K562 (cell line): ENCODE data around the gene BIK. TPM values are rescaled to one million over a fixed set of nuclear protein-coding genes. Genes with fewer than 3 reads are reported as not detected.

Source experiments
- AFF4 ChIP-seq: sonication (generic); formaldehyde crosslinking; IDR thresholded peaks from 2 replicates; pipeline ENCODE4 v1.8.0; 2023; ENCODE audit warnings: mild to moderate bottlenecking, missing genetic modification reagents
- BHLHE40 ChIP-seq: IDR thresholded peaks from 2 replicates; pipeline ENCODE4 v1.6.1; 2011; ENCODE audit warnings: low read length, improper control_type of control experiment
- EWSR1 ChIP-seq: fragments of 450-650 bp; IDR thresholded peaks from 2 replicates; pipeline ENCODE4 v1.6.1; 2018; ENCODE audit warnings: borderline replicate concordance, mild to moderate bottlenecking, low read depth, moderate library complexity; ENCODE audit not compliant: partially characterized antibody
- FOXK1 ChIP-seq: sonication (generic); formaldehyde crosslinking; IDR thresholded peaks from 2 replicates; pipeline ENCODE4 v1.8.0; 2022; ENCODE audit warnings: missing genetic modification reagents, mild to moderate bottlenecking, borderline replicate concordance
- TCFL5 ChIP-seq: fragments of 250-450 bp; sonication (Bioruptor Pico); conservative IDR thresholded peaks from 2 replicates; pipeline ENCODE4 v1.6.1; 2021; ENCODE audit warnings: mild to moderate bottlenecking, moderate library complexity, matching md5 sums
- TEAD1 ChIP-seq, 2 experiments: fragments of 450-650 bp in 1 of 2; sonication (generic) in 1 of 2; formaldehyde crosslinking; IDR thresholded peaks; 2 replicates each; pipeline versions ENCODE4 v1.4.0 to v1.8.0; 2020 to 2022; ENCODE audit warnings: mild to moderate bottlenecking in 2 of 2, missing genetic modification reagents in 1 of 2
- ZNF592 ChIP-seq: fragments of 450-650 bp; IDR thresholded peaks from 2 replicates; pipeline ENCODE4 v1.6.1; 2017; ENCODE audit warnings: antibody characterized with exemption, mild to moderate bottlenecking
- ZNF609 ChIP-seq: sonication (generic); formaldehyde crosslinking; IDR thresholded peaks from 2 replicates; pipeline ENCODE4 v1.8.1; 2023; ENCODE audit warnings: missing genetic modification reagents, mild to moderate bottlenecking, borderline replicate concordance
- polyA plus RNA-seq, 8 experiments: library from polyadenylated mRNA; depleted of rRNA in 4 of 8; stranded (reverse) in 5 of 8; unstranded in 3 of 8; fragments of >200 nt; fragmentation: Nextera tagmentation in 2 of 8; fragmentation: Illumina TruSeq in 1 of 8; extraction: Ambion mirVana in 2 of 8; extraction: Trizol in 1 of 8; gene quantifications; 2 replicates each; pipeline versions ENCODE4 v1.2.1 to v1.2.3, GENCODE V29; 2011 to 2014; ENCODE audit warnings: inconsistent platforms in 1 of 8, missing spikeins in 1 of 8
- total RNA-seq, 7 experiments: library from RNA; depleted of rRNA in 6 of 7; stranded (reverse); fragments of >200 nt in 6 of 7; fragmentation: Illumina TruSeq in 2 of 7; extraction: Trizol in 2 of 7; gene quantifications; 2 replicates each; pipeline versions ENCODE4 v1.2.1 to v1.2.3, GENCODE V29; 2011 to 2021; ENCODE audit warnings: low replicate concordance in 1 of 7
- TF ChIP-seq, protein P1 (sequence below): fragments of 450-650 bp; IDR thresholded peaks from 2 replicates; pipeline ENCODE4 v1.6.1; 2017; ENCODE audit warnings: mild to moderate bottlenecking, moderate library complexity
- TF ChIP-seq, protein P2 (sequence below): sonication (generic); formaldehyde crosslinking; IDR thresholded peaks from 2 replicates; pipeline ENCODE4 v1.8.1; 2023; ENCODE audit warnings: mild to moderate bottlenecking, missing genetic modification reagents, moderate library complexity

BIK gene
- total and polyA plus RNA-seq, 9 of the 15 experiments (the other 6 are each of a cell fraction or from before 2014, with no cell fraction given), result 0.08 to 0.23 (median 0.18) TPM; not detected in 4

DNA sequence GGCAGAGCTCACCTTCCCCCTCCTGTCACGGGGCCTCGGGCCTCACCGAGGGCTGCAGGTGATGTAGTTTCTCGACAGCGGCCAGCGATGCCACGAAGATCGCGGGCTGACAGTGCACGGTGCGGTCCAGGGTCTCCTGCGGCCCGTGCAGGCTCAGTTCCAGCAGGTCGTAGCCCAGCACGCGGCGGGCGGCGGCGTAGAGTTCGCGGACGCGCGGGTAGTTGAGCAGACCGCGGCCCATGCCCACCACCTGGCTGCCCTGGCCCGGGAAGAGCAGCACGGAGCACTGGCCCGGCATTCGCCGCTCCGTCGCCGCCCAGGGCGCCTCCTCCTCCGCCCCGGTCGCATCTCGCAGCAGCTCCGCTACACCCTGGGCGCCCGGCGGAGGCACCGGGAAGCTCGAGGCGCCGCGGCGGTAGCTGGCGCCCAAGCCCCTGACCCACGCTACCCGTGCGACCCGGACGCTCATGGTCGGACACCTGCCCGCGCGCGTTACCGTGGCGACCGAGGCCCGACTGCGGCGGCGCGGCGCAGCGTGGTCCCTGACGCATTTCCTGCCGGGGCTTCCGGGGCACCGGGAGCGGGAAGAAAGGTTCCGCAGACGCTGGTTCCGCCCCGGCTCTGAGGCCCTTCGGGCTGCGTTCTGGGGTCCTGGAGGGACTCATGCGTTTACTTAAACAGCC is 32.5 kb downstream of the BIK start, which contains the start of gene MCAT (continued):
- TF ChIP-seq ZNF592 (no peak), TCFL5 (CRISPR knock-in tag) (no peak), BHLHE40 (peak; percentile 34; the same call in 1 of the 2 replicates), AFF4 (CRISPR knock-in tag) (no peak), ZNF609 (CRISPR knock-in tag) (no peak), EWSR1 (no peak), TEAD1 (CRISPR knock-in tag; IDR thresholded peaks at IDR 0.05) (peak in 1 of 2 experiments; percentile 65; a peak in 1 of 4 replicates), FOXK1 (CRISPR knock-in tag) (no peak)
- TF ChIP-seq, protein P1, sequence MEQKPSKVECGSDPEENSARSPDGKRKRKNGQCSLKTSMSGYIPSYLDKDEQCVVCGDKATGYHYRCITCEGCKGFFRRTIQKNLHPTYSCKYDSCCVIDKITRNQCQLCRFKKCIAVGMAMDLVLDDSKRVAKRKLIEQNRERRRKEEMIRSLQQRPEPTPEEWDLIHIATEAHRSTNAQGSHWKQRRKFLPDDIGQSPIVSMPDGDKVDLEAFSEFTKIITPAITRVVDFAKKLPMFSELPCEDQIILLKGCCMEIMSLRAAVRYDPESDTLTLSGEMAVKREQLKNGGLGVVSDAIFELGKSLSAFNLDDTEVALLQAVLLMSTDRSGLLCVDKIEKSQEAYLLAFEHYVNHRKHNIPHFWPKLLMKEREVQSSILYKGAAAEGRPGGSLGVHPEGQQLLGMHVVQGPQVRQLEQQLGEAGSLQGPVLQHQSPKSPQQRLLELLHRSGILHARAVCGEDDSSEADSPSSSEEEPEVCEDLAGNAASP, result no peak
- TF ChIP-seq, protein P2, sequence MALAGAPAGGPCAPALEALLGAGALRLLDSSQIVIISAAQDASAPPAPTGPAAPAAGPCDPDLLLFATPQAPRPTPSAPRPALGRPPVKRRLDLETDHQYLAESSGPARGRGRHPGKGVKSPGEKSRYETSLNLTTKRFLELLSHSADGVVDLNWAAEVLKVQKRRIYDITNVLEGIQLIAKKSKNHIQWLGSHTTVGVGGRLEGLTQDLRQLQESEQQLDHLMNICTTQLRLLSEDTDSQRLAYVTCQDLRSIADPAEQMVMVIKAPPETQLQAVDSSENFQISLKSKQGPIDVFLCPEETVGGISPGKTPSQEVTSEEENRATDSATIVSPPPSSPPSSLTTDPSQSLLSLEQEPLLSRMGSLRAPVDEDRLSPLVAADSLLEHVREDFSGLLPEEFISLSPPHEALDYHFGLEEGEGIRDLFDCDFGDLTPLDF (CRISPR knock-in tag), result no peak
